OCI-LY3 (cell line): ENCODE measurements around the gene RAB2B.

Experiments used
- H2AFZ ChIP-seq: fragments of 200-600, 300-600 bp; shearing (Covaris generic); 2 replicates; pipeline ENCODE4 v1.6.0; 2014; ENCODE audit warnings: antibody characterized with exemption, low read depth, low read length
- H3K27ac ChIP-seq: fragments of 200-600, 300-600 bp; sonication (generic); 2 replicates; pipeline ENCODE4 v1.5.1; 2014; ENCODE audit warnings: mild to moderate bottlenecking, low read length, moderate library complexity, mixed read lengths
- H3K27me3 ChIP-seq: fragments of 200-600, 300-600 bp; sonication (generic); 2 replicates; pipeline ENCODE4 v1.6.1; 2014; ENCODE audit warnings: low read depth, low read length, mixed read lengths
- H3K36me3 ChIP-seq: fragments of 200-600, 300-600 bp; sonication (generic); replicated peaks from 2 replicates; pipeline ENCODE3; 2014; ENCODE audit warnings: low read depth, low read length, mixed read lengths
- H3K4me1 ChIP-seq: fragments of 300-600, 200-600 bp; sonication (generic); 2 replicates; pipeline ENCODE4 v1.6.1; 2014; ENCODE audit warnings: low read length, mixed read lengths
- H3K4me2 ChIP-seq: fragments of 200-600, 300-600 bp; sonication (generic); 2 replicates; pipeline ENCODE4 v1.6.1; 2014; ENCODE audit warnings: low read length, mixed read lengths
- H3K4me3 ChIP-seq: fragments of 300-600, 200-600 bp; sonication (generic); 2 replicates; pipeline ENCODE4 v1.5.1; 2014; ENCODE audit warnings: antibody characterized with exemption, mild to moderate bottlenecking, low read length, moderate library complexity
- H3K79me2 ChIP-seq: fragments of 300-600, 200-600 bp; shearing (Covaris generic); 2 replicates; pipeline ENCODE4 v1.6.1; 2014; ENCODE audit warnings: mild to moderate bottlenecking, low read length, mixed read lengths
- H3K9ac ChIP-seq: fragments of 300-600, 200-600 bp; shearing (Covaris generic); 2 replicates; pipeline ENCODE4 v1.6.0; 2014; ENCODE audit warnings: mild to moderate bottlenecking, low read length, moderate library complexity
- H3K9me3 ChIP-seq: fragments of 200-600, 300-600 bp; shearing (Covaris generic); 2 replicates; pipeline ENCODE4 v1.6.1; 2014; ENCODE audit warnings: low read length, mixed read lengths; ENCODE audit not compliant: insufficient read depth
- H4K20me1 ChIP-seq: fragments of 200-600, 300-600 bp; sonication (generic); 2 replicates; pipeline ENCODE4 v1.6.1; 2016; ENCODE audit warnings: low read length, mixed read lengths; ENCODE audit not compliant: insufficient read depth
- CTCF ChIP-seq: fragments of 200-600, 300-600 bp; sonication (generic); IDR thresholded peaks from 2 replicates; pipeline ENCODE4 v1.5.1; 2014; ENCODE audit warnings: antibody characterized with exemption, low read length, low read depth
- EZH2phosphoT487 ChIP-seq: fragments of 200-600 bp; shearing (Covaris generic); IDR thresholded peaks from 2 replicates; pipeline ENCODE4 v1.6.1; 2018; ENCODE audit warnings: antibody characterized with exemption, mixed run types, low read depth

RAB2B gene

GRCh38 chr14:21524575-21525490, 48.1 kb upstream of the RAB2B start:
- H3K27ac ChIP-seq = no peak overlapping the region
- TF ChIP-seq EZH2phosphoT487 (no peak), CTCF (no peak)
- peak overlapping the region; percentile 98 for H3K4me3 ChIP-seq
- H3K27me3 ChIP-seq = peaks cover 5% of the 10 kb centered on the region; the same call in 1 of the 2 replicates
- H4K20me1 ChIP-seq = no peaks in the 10 kb centered on the region
- H3K4me2 ChIP-seq = peak overlapping the region; percentile 94
- no peak overlapping the region for H3K9ac ChIP-seq
- no peaks in the 10 kb centered on the region for H3K9me3 ChIP-seq
- no peak overlapping the region for H2AFZ ChIP-seq
- H3K36me3 ChIP-seq = no peaks in the 10 kb centered on the region
- peaks cover 12% of the 10 kb centered on the region for H3K4me1 ChIP-seq
- H3K79me2 ChIP-seq = no peaks in the 10 kb centered on the region

- Histone ChIP-seq H3K79me2 (no peaks in the 10 kb centered on the region), H3K9me3 (no peaks in the 10 kb centered on the region), H3K9ac (no peak overlapping the region), H2AFZ (no peak overlapping the region), H3K4me3 (no peak overlapping the region), H3K36me3 (no peaks in the 10 kb centered on the region), H4K20me1 (no peaks in the 10 kb centered on the region), H3K27ac (no peak overlapping the region), H3K27me3 (peaks cover 5% of the 10 kb centered on the region; the same call in 1 of the 2 replicates), H3K4me2 (no peak overlapping the region), H3K4me1 (peaks cover 12% of the 10 kb centered on the region)
- TF ChIP-seq CTCF = no peak
- no peak for TF ChIP-seq EZH2phosphoT487
Observed at GRCh38 chr14:21523203-21523602, 46.4 kb upstream of the RAB2B start.

- H3K36me3 ChIP-seq = no peaks in the 10 kb centered on the region
- no peak overlapping the region for H3K4me2 ChIP-seq
- H3K79me2 ChIP-seq = no peaks in the 10 kb centered on the region
- H2AFZ ChIP-seq = no peak overlapping the region
- H4K20me1 ChIP-seq = no peaks in the 10 kb centered on the region
- no peak overlapping the region for H3K4me3 ChIP-seq
- H3K9me3 ChIP-seq = no peaks in the 10 kb centered on the region
- H3K27me3 ChIP-seq = peaks cover 5% of the 10 kb centered on the region; the same call in 1 of the 2 replicates
- H3K27ac ChIP-seq = no peak overlapping the region
- no peak for TF ChIP-seq CTCF
- TF ChIP-seq EZH2phosphoT487 = no peak
- peaks cover 5% of the 10 kb centered on the region; the same call in 1 of the 2 replicates for H3K4me1 ChIP-seq
- no peak overlapping the region for H3K9ac ChIP-seq
Observed at GRCh38 chr14:21521501-21521900, 44.7 kb upstream of the RAB2B start.

- Histone ChIP-seq H3K27ac (no peak overlapping the region), H3K27me3 (peaks cover 5% of the 10 kb centered on the region; the same call in 1 of the 2 replicates), H3K79me2 (no peaks in the 10 kb centered on the region), H4K20me1 (no peaks in the 10 kb centered on the region), H2AFZ (no peak overlapping the region), H3K4me1 (peaks cover 4% of the 10 kb centered on the region; the same call in 1 of the 2 replicates), H3K36me3 (no peaks in the 10 kb centered on the region), H3K4me2 (no peak overlapping the region), H3K9me3 (no peaks in the 10 kb centered on the region), H3K9ac (no peak overlapping the region), H3K4me3 (no peak overlapping the region)
- TF ChIP-seq CTCF (no peak), EZH2phosphoT487 (no peak)
Observed at GRCh38 chr14:21520767-21521166, 44.0 kb upstream of the RAB2B start.
